B cell (primary cell): ENCODE data around the gene FOXO1. TPM values are rescaled to one million over a fixed set of nuclear protein-coding genes. Genes with fewer than 3 reads are reported as not detected.

Experiments
- ATAC-seq: fragments of 200-7000 bp; cut with Tn5 transposase; one replicate; pipeline ENCODE4 v1.10.0; 2021; ENCODE audit warnings: low read depth, mild to moderate bottlenecking, moderate number of reproducible peaks, moderate library complexity
- CTCF ChIA-PET: fragments of 350-600 bp; sonication (Branson Sonifier 250); formaldehyde crosslinking; loops from one replicate; lab custom pipeline; 2021; ENCODE audit warnings: antibody characterized with exemption, inconsistent platforms; lab: Charles Lee
- POLR2A ChIA-PET: fragments of 350-600 bp; sonication (Branson Sonifier 250); formaldehyde crosslinking; loops from one replicate; lab custom pipeline; 2021; ENCODE audit warnings: antibody characterized with exemption; lab: Charles Lee
- DNase-seq: peaks from one replicate; pipeline ENCODE4 v3.0.0; 2013
- H2AFZ ChIP-seq: 2 replicates; pipeline ENCODE4 v1.6.1; 2012; ENCODE audit warnings: mild to moderate bottlenecking, low read depth, low read length; ENCODE audit not compliant: insufficient read depth, poor library complexity, severe bottlenecking
- H3K27ac ChIP-seq, 2 donors: 1 replicate in 1 of 2; 2 replicates in 1 of 2; pipeline ENCODE4 v1.5.1; 2012 to 2013; ENCODE audit warnings: low read length in 2 of 2, mild to moderate bottlenecking in 2 of 2, moderate library complexity in 1 of 2
- H3K27me3 ChIP-seq, 4 experiments: fragments of 200-600 bp in 1 of 4; sonication (generic) in 1 of 4; replicated peaks in 1 of 4; 1 replicate in 2 of 4; 2 replicates in 2 of 4; pipeline versions ENCODE4 v1.6.1 to v1.7.0; 2013 to 2016; ENCODE audit warnings: low read length in 3 of 4, mild to moderate bottlenecking in 2 of 4, mixed read lengths in 1 of 4, moderate library complexity in 1 of 4; ENCODE audit not compliant: insufficient read depth in 4 of 4, control insufficient read depth in 3 of 4; ENCODE audit errors: control extremely low read depth in 1 of 4
- H3K36me3 ChIP-seq, 2 experiments: replicated peaks in 1 of 2; 1 replicate in 1 of 2; 2 replicates in 1 of 2; pipeline versions ENCODE4 v1.6.1 to v1.7.1; 2013; ENCODE audit warnings: low read length in 1 of 2; ENCODE audit not compliant: insufficient read depth in 2 of 2, control insufficient read depth in 1 of 2; ENCODE audit errors: control extremely low read depth in 1 of 2, extremely low read depth in 1 of 2
- H3K4me1 ChIP-seq, 2 donors: fragments of 200-600 bp in 1 of 2; sonication (generic) in 1 of 2; 1 replicate in 1 of 2; 2 replicates in 1 of 2; pipeline versions ENCODE4 v1.5.1 to v1.6.1; 2013 to 2017; ENCODE audit warnings: low read length in 2 of 2; ENCODE audit not compliant: control insufficient read depth in 2 of 2, insufficient read depth in 2 of 2
- H3K4me2 ChIP-seq: replicated peaks from 2 replicates; pipeline ENCODE3; 2012; ENCODE audit warnings: mild to moderate bottlenecking, low read depth, low read length; ENCODE audit not compliant: poor library complexity, severe bottlenecking
- H3K4me3 ChIP-seq, 5 experiments: fragments of 200-600 bp in 1 of 5; sonication (generic) in 1 of 5; 1 replicate in 3 of 5; 2 replicates in 2 of 5; pipeline versions ENCODE4 v1.5.1 to v1.7.0; 2011 to 2016; ENCODE audit warnings: low read length in 4 of 5, mild to moderate bottlenecking in 4 of 5, low read depth in 2 of 5, control low read depth in 1 of 5, moderate library complexity in 1 of 5; ENCODE audit not compliant: insufficient read depth in 1 of 5; ENCODE audit errors: control extremely low read depth in 1 of 5, extremely low read depth in 1 of 5
- H3K79me2 ChIP-seq: fragments of 200-600 bp; sonication (generic); one replicate; pipeline ENCODE4 v1.6.0; 2016; ENCODE audit warnings: low read length; ENCODE audit not compliant: control insufficient read depth, insufficient read depth
- H3K9ac ChIP-seq: fragments of 200-600 bp; sonication (generic); 2 replicates; pipeline ENCODE4 v1.6.1; 2017; ENCODE audit warnings: mild to moderate bottlenecking, low read length, moderate library complexity
- H3K9me3 ChIP-seq, 3 donors: one replicate each; pipeline versions ENCODE4 v1.6.1 to v1.7.1; 2013; ENCODE audit warnings: low read length in 2 of 3; ENCODE audit not compliant: control insufficient read depth in 2 of 3, insufficient read depth in 1 of 3; ENCODE audit errors: control extremely low read depth in 1 of 3
- H4K20me1 ChIP-seq: 2 replicates; pipeline ENCODE4 v1.6.0; 2012; ENCODE audit warnings: mild to moderate bottlenecking, low read length; ENCODE audit not compliant: insufficient read depth, control insufficient read depth, poor library complexity, severe bottlenecking
- H3K27ac Mint-ChIP-seq: one replicate; pipeline ENCODE4 v1.8.0; 2021; ENCODE audit warnings: mixed read lengths
- H3K27me3 Mint-ChIP-seq: one replicate; pipeline ENCODE4 v1.8.0; 2021; ENCODE audit warnings: mixed read lengths
- H3K4me1 Mint-ChIP-seq: one replicate; pipeline ENCODE4 v1.8.0; 2021; ENCODE audit warnings: mixed read lengths
- H3K4me3 Mint-ChIP-seq: one replicate; pipeline ENCODE4 v1.8.0; 2021; ENCODE audit warnings: mixed read lengths
- H3K9me3 Mint-ChIP-seq: one replicate; pipeline ENCODE4 v1.8.0; 2022; ENCODE audit warnings: mixed read lengths; ENCODE audit not compliant: insufficient read depth
- EZH2 ChIP-seq: IDR thresholded peaks from 2 replicates; pipeline ENCODE4 v1.6.1; 2012; ENCODE audit warnings: borderline replicate concordance, low read depth, mild to moderate bottlenecking, moderate library complexity, low read length; ENCODE audit not compliant: insufficient read depth, poor library complexity, severe bottlenecking
- WGBS: methylation state at CpG from one replicate; pipeline ENCODE4 v1.1.5; 2013; ENCODE audit warnings: missing lambda C conversion rate; ENCODE audit not compliant: insufficient coverage; 5-methylcytosine and 5-hydroxymethylcytosine counted together
- intact Hi-C: fragments of 100-400 bp; cut with micrococcal nuclease; formaldehyde crosslinking; loops from one replicate; pipeline ENCODE4 v1.10.0; 2022
- polyA plus RNA-seq: library from polyadenylated mRNA; depleted of rRNA; stranded (reverse); fragments of >200 nt; gene quantifications from 2 replicates; pipeline ENCODE4 v1.2.3, GENCODE V29; 2012
- total RNA-seq, 2 donors: library from RNA; stranded (reverse); fragments of 120-200 nt in 1 of 2; gene quantifications; 1 replicate in 1 of 2; 2 replicates in 1 of 2; pipeline versions ENCODE4 v1.2.3 to v1.2.4, GENCODE V29; 2013 to 2022
- TF ChIP-seq, protein P1 (sequence below): fragments of 200-600 bp; IDR thresholded peaks from one replicate; pipeline ENCODE4 v1.8.0; 2022; ENCODE audit warnings: antibody characterized with exemption, mild to moderate bottlenecking

The FOXO1 gene
- total and polyA plus RNA-seq, 2 donors (not counting 1 experiment from before 2014, with no cell fraction given), result 22.8 to 77.9 TPM

DNA sequence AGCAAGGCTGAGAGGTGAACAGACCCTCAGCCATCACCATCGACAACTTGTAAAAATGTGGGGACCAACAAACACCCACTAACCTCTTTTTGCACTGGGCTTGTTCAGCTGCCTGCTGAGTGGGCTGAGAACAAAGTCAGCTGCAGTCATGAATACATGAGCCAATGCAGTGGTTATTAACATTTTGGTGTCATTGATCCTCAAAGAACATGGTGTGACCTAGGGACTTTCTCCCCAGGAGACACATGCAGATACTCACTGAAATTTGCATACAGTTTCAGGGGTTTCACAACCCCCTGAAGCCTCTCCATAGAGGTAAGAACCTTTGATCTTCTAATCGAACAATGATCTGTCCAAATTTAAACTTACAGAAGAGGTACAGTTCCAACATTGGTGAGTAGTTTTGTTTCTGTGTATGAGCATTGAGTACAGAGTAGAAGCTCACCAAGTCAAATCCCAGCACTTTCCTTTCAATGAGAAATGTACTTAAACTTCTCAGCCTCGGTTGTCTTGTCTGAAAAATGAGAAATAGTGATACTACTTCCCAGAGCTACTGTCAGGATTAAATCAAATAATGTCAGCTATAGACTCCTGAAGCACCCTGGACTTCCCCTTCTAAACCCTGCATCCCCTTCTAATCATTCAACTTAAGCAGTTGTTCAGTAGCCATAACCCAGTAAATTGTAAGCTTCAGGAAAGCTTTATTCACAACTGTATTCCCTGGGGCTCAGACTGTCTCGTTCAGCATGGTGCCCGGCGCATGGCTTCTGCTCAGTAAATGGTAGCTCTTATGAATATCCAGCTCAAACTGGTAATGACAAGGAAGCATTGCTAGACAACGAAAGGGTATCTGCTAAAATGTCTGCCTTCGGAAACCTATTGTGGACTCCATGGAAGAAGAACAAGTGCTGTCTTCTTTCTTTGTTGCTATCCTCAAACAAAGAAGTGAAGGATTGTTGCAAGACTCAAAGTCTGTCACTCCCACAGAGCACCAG, 148.7 kb downstream of the FOXO1 start:
- Histone ChIP-seq H3K79me2 (peaks cover 18% of the 10 kb centered on the region), H3K27me3 (no peaks in the 10 kb centered on the region), H3K4me2 (peak overlapping the region; percentile 29), H2AFZ (no peak overlapping the region), H3K36me3 (no peaks in the 10 kb centered on the region), H3K27ac (no peak overlapping the region), H3K9me3 (no peaks in the 10 kb centered on the region), H4K20me1 (no peaks in the 10 kb centered on the region), H3K9ac (no peak overlapping the region), H3K4me3 (no peak overlapping the region), H3K4me1 (peaks cover 16 to 19% of the 10 kb centered on the region in 2 donors)
- ChIA-PET POLR2A (no interaction called here), CTCF (interaction anchor here (0.6 to 1.0 kb wide), 2 partner anchors 11 to 84 kb away, joined by 3 to 4 read pairs; no protein-coding TSS in a partner anchor)
- WGBS, result 68% methylated on average over 3 of the region's 8 CpGs
- Mint-ChIP-seq H3K27me3 (no peaks in the 10 kb centered on the region), H3K9me3 (no peaks in the 10 kb centered on the region), H3K27ac (no peak overlapping the region), H3K4me3 (peak overlapping the region; percentile 8), H3K4me1 (peaks cover 32% of the 10 kb centered on the region)
- intact Hi-C loops, result no loop called here
- peak; percentile 26 for DNase-seq
- TF ChIP-seq, protein P1, sequence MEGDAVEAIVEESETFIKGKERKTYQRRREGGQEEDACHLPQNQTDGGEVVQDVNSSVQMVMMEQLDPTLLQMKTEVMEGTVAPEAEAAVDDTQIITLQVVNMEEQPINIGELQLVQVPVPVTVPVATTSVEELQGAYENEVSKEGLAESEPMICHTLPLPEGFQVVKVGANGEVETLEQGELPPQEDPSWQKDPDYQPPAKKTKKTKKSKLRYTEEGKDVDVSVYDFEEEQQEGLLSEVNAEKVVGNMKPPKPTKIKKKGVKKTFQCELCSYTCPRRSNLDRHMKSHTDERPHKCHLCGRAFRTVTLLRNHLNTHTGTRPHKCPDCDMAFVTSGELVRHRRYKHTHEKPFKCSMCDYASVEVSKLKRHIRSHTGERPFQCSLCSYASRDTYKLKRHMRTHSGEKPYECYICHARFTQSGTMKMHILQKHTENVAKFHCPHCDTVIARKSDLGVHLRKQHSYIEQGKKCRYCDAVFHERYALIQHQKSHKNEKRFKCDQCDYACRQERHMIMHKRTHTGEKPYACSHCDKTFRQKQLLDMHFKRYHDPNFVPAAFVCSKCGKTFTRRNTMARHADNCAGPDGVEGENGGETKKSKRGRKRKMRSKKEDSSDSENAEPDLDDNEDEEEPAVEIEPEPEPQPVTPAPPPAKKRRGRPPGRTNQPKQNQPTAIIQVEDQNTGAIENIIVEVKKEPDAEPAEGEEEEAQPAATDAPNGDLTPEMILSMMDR, result no peak
- TF ChIP-seq EZH2, result no peak
- ATAC-seq, result peak; percentile 24

DNA sequence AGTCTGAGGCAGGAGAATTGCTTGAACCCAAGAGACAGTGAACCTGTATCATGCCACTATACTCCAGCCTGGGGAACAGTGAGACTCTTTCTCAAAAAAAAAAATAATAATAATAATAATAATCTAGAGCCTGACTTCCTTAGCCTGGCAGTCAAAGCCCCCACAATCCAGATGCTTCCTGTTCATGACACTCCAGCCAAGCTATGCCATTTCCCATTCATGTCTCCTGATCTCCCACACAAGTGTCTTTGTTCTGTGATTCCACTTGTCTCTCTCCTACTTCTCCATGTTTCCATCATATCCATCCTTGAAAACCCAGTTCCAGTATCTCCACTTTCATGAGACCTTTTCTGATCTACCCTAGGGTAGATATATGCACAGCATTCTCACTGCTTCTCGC, 150.7 kb downstream of the FOXO1 start:
- 100% methylated on average over 1 of the region's 1 CpG for WGBS
- no peaks in the 10 kb centered on the region for H3K27me3 ChIP-seq
- ChIA-PET CTCF (interaction anchor here (0.9 kb wide), 1 partner anchor 119 kb away, joined by 3 read pairs; no protein-coding TSS in a partner anchor), POLR2A (no interaction called here)
- H3K4me1 Mint-ChIP-seq, result peaks cover 36% of the 10 kb centered on the region
- H3K4me3 Mint-ChIP-seq, result no peak overlapping the region
- H3K9me3 Mint-ChIP-seq, result no peaks in the 10 kb centered on the region
- H3K4me2 ChIP-seq, result no peak overlapping the region
- peaks cover 17 to 19% of the 10 kb centered on the region in 2 donors for H3K4me1 ChIP-seq
- peaks cover 10% of the 10 kb centered on the region for H3K79me2 ChIP-seq
- no peak overlapping the region for H3K9ac ChIP-seq
- H3K27ac ChIP-seq, result no peak overlapping the region
- no peak for DNase-seq
- H3K27ac Mint-ChIP-seq, result no peak overlapping the region
- no peak for ATAC-seq
- H2AFZ ChIP-seq, result no peak overlapping the region
- H3K36me3 ChIP-seq, result no peaks in the 10 kb centered on the region
- intact Hi-C loops, result no loop called here
- H3K27me3 Mint-ChIP-seq, result no peaks in the 10 kb centered on the region
- no peaks in the 10 kb centered on the region for H3K9me3 ChIP-seq
- TF ChIP-seq EZH2, result no peak
- TF ChIP-seq, protein P1, result no peak
- H3K4me3 ChIP-seq, result no peak overlapping the region
- no peaks in the 10 kb centered on the region for H4K20me1 ChIP-seq
